Liver (tissue), 9 donors: Measurements from ENCODE around the gene OARD1. TPM values are rescaled to one million over a fixed set of nuclear protein-coding genes. Genes with fewer than 3 reads are reported as not detected.
A peak's percentile ranks its signal among the peaks of the same experiment; 100 is the strongest.

Experiments used
- DNase-seq: peaks from one replicate; pipeline ENCODE4 v3.0.0-alpha.2; 2017; ENCODE audit warnings: low spot score
- H3K27ac ChIP-seq, 2 donors: one replicate each; pipeline ENCODE4 v1.7.0; 2013; ENCODE audit warnings: inconsistent platforms in 2 of 2, low read length in 2 of 2, control low read depth in 1 of 2, low read depth in 1 of 2, mild to moderate bottlenecking in 1 of 2
- H3K27me3 ChIP-seq, 4 donors: one replicate each; pipeline versions ENCODE4 v1.6.1 to v1.7.0; 2013; ENCODE audit warnings: low read length in 3 of 4, inconsistent platforms in 1 of 4, mild to moderate bottlenecking in 1 of 4, moderate library complexity in 1 of 4; ENCODE audit not compliant: control insufficient read depth in 4 of 4, insufficient read depth in 4 of 4
- H3K36me3 ChIP-seq, 4 donors: one replicate each; pipeline versions ENCODE4 v1.6.1 to v1.7.0; 2013; ENCODE audit warnings: low read length in 3 of 4, mild to moderate bottlenecking in 3 of 4, low read depth in 1 of 4, moderate library complexity in 1 of 4; ENCODE audit not compliant: control insufficient read depth in 4 of 4, insufficient read depth in 3 of 4
- H3K4me1 ChIP-seq, 4 donors: one replicate each; pipeline versions ENCODE4 v1.6.1 to v1.7.0; 2013; ENCODE audit warnings: low read length in 3 of 4, mild to moderate bottlenecking in 3 of 4, moderate library complexity in 1 of 4; ENCODE audit not compliant: control insufficient read depth in 4 of 4, insufficient read depth in 4 of 4
- H3K4me3 ChIP-seq, 3 donors: one replicate each; pipeline versions ENCODE4 v1.6.1 to v1.7.0; 2013; ENCODE audit warnings: low read length in 3 of 3, control low read depth in 1 of 3, low read depth in 1 of 3, mild to moderate bottlenecking in 1 of 3
- H3K9ac ChIP-seq, 2 donors: one replicate each; pipeline ENCODE4 v1.7.0; 2013; ENCODE audit warnings: low read length in 2 of 2, mild to moderate bottlenecking in 2 of 2, moderate library complexity in 2 of 2, control low read depth in 1 of 2, low read depth in 1 of 2
- H3K9me3 ChIP-seq, 4 donors: one replicate each; pipeline versions ENCODE4 v1.6.1 to v1.7.0; 2013; ENCODE audit warnings: low read length in 3 of 4; ENCODE audit not compliant: control insufficient read depth in 4 of 4
- ATF3 ChIP-seq: IDR thresholded peaks from 2 replicates; pipeline ENCODE4 v1.6.1; 2016; ENCODE audit warnings: antibody characterized with exemption
- CTCF ChIP-seq: fragments of 150-350 bp; IDR thresholded peaks from 2 replicates; pipeline ENCODE4 v1.5.1; 2017; ENCODE audit warnings: improper control_type of control experiment, low read depth, low read length; ENCODE audit not compliant: missing input control
- EGR1 ChIP-seq, 2 donors: IDR thresholded peaks; 2 replicates each; pipeline ENCODE4 v1.6.1; 2016 to 2018; ENCODE audit warnings: antibody characterized with exemption in 2 of 2, low read depth in 2 of 2
- FOXA2 ChIP-seq: IDR thresholded peaks from 2 replicates; pipeline ENCODE4 v1.6.1; 2016; ENCODE audit warnings: antibody characterized with exemption
- GABPA ChIP-seq, 2 donors: IDR thresholded peaks in 1 of 2; conservative IDR thresholded peaks in 1 of 2; 2 replicates each; pipeline ENCODE4 v1.6.1; 2016; ENCODE audit warnings: antibody characterized with exemption in 2 of 2, mild to moderate bottlenecking in 1 of 2, moderate library complexity in 1 of 2
- HNF4A ChIP-seq, 2 donors: conservative IDR thresholded peaks; 2 replicates each; pipeline ENCODE4 v1.6.1; 2016; ENCODE audit warnings: antibody characterized with exemption in 2 of 2, mild to moderate bottlenecking in 2 of 2
- HNF4G ChIP-seq: IDR thresholded peaks from 2 replicates; pipeline ENCODE4 v1.6.1; 2016; ENCODE audit warnings: antibody characterized with exemption
- JUND ChIP-seq, 2 donors: IDR thresholded peaks; 2 replicates each; pipeline ENCODE4 v1.6.1; 2016; ENCODE audit warnings: antibody characterized with exemption in 2 of 2
- MAX ChIP-seq: IDR thresholded peaks from 2 replicates; pipeline ENCODE4 v1.6.1; 2016; ENCODE audit warnings: antibody characterized with exemption
- NR2F2 ChIP-seq: IDR thresholded peaks from 2 replicates; pipeline ENCODE4 v1.6.1; 2016; ENCODE audit warnings: antibody characterized with exemption
- REST ChIP-seq: IDR thresholded peaks from 2 replicates; pipeline ENCODE4 v1.6.1; 2016; ENCODE audit warnings: antibody characterized with exemption, mild to moderate bottlenecking
- RXRA ChIP-seq, 2 donors: IDR thresholded peaks; 2 replicates each; pipeline ENCODE4 v1.6.1; 2017 to 2018; ENCODE audit warnings: antibody characterized with exemption in 2 of 2, mild to moderate bottlenecking in 1 of 2
- SP1 ChIP-seq: IDR thresholded peaks from 2 replicates; pipeline ENCODE4 v1.6.1; 2018; ENCODE audit warnings: antibody characterized with exemption, mild to moderate bottlenecking
- TAF1 ChIP-seq: conservative IDR thresholded peaks from 2 replicates; pipeline ENCODE4 v1.6.1; 2016; ENCODE audit warnings: antibody characterized with exemption, mild to moderate bottlenecking
- YY1 ChIP-seq: IDR thresholded peaks from 2 replicates; pipeline ENCODE4 v1.6.1; 2016; ENCODE audit warnings: antibody characterized with exemption, mild to moderate bottlenecking
- ZBTB33 ChIP-seq: IDR thresholded peaks from 2 replicates; pipeline ENCODE4 v1.6.1; 2016; ENCODE audit warnings: antibody characterized with exemption
- WGBS: extraction: QIAGEN DNeasy Blood & Tissue Kit; methylation state at CpG from one replicate; pipeline ENCODE4 v1.1.7; 2013; 5-methylcytosine and 5-hydroxymethylcytosine counted together
- polyA plus RNA-seq, 2 donors: library from polyadenylated mRNA; stranded (reverse) in 1 of 2; unstranded in 1 of 2; fragments of 200-250 nt in 1 of 2; fragments of >200 nt in 1 of 2; fragmentation: Nextera tagmentation in 1 of 2; extraction: Ambion mirVana in 1 of 2; gene quantifications; one replicate each; pipeline versions ENCODE4 v1.2.1 to v1.2.3, GENCODE V29; 2013 to 2015
- total RNA-seq, 2 donors: library from RNA; depleted of rRNA; stranded (reverse); fragments of >200 nt; gene quantifications; one replicate each; pipeline ENCODE4 v1.2.3, GENCODE V29; 2014
- donor health status: healthy.
- donor health status: healthy.
- donor health status: healthy.
- donor health status: healthy.
- donor health status: healthy.

Gene OARD1
- total and polyA plus RNA-seq, 4 donors: 20.1 to 28.6 (median 23.0) TPM

- H3K4me3 ChIP-seq: peak overlapping the region in 2 of 3 donors; percentile 5 to 83
- WGBS: 94% methylated on average over 2 of the region's 2 CpGs
- peaks cover 8 to 25% (median 13%) of the 10 kb centered on the region in 4 donors for H3K36me3 ChIP-seq
These were observed 35.6 kb downstream of the OARD1 start for GRCh38 chr6:41036601-41037000.

GRCh38 chr6:41036186-41036585 is 36.0 kb downstream of the OARD1 start:
- 54% methylated on average over 3 of the region's 3 CpGs for WGBS
- Histone ChIP-seq H3K9ac (no peak overlapping the region), H3K9me3 (no peaks in the 10 kb centered on the region), H3K4me3 (no peak overlapping the region), H3K4me1 (peaks cover 14 to 64% (median 47%) of the 10 kb centered on the region in 4 donors), H3K36me3 (peaks cover 9 to 28% (median 15%) of the 10 kb centered on the region in 4 donors), H3K27me3 (no peaks in the 10 kb centered on the region), H3K27ac (peak overlapping the region in 1 of 2 donors; percentile 3)
- TF ChIP-seq FOXA2 (no peak), RXRA (IDR thresholded peaks at IDR 0.05) (no peak), EGR1 (IDR thresholded peaks at IDR 0.05; ENCODE audit: low read depth in 2 of 2) (no peak), CTCF (no peak), NR2F2 (no peak), TAF1 (no peak), GABPA (IDR thresholded peaks at IDR 0.05 in 1 of 2, conservative IDR thresholded peaks at IDR 0.05 in 1 of 2) (no peak), MAX (no peak), SP1 (no peak)
- DNase-seq: no peak

More at GRCh38 chr6:41036601-41037000, 35.6 kb downstream of the OARD1 start:
- TF ChIP-seq CTCF (no peak), EGR1 (IDR thresholded peaks at IDR 0.05; ENCODE audit: low read depth in 2 of 2) (no peak), YY1 (no peak), RXRA (IDR thresholded peaks at IDR 0.05) (no peak)
- no peaks in the 10 kb centered on the region for H3K27me3 ChIP-seq
- peaks cover 14 to 64% (median 47%) of the 10 kb centered on the region in 4 donors for H3K4me1 ChIP-seq
- no peak for DNase-seq
- no peaks in the 10 kb centered on the region for H3K9me3 ChIP-seq
- H3K9ac ChIP-seq: no peak overlapping the region
- H3K27ac ChIP-seq: peak overlapping the region in 1 of 2 donors; percentile 43

GRCh38 chr6:41033776-41034175 is 38.4 kb downstream of the OARD1 start:
- H3K36me3 ChIP-seq: peaks cover 9 to 40% (median 20%) of the 10 kb centered on the region in 4 donors
- no peak overlapping the region for H3K4me3 ChIP-seq
- H3K4me1 ChIP-seq: peaks cover 10 to 42% (median 31%) of the 10 kb centered on the region in 4 donors
- DNase-seq: no peak
- WGBS: 94% methylated on average over 13 of the region's 13 CpGs
- no peak overlapping the region for H3K27ac ChIP-seq
- no peaks in the 10 kb centered on the region for H3K27me3 ChIP-seq
- H3K9ac ChIP-seq: no peak overlapping the region
- H3K9me3 ChIP-seq: no peaks in the 10 kb centered on the region
- TF ChIP-seq ATF3 (no peak), TAF1 (no peak), HNF4A (conservative IDR thresholded peaks at IDR 0.05) (no peak), MAX (no peak), YY1 (no peak), GABPA (IDR thresholded peaks at IDR 0.05 in 1 of 2, conservative IDR thresholded peaks at IDR 0.05 in 1 of 2) (no peak), HNF4G (no peak), RXRA (IDR thresholded peaks at IDR 0.05) (no peak), ZBTB33 (no peak), REST (no peak), SP1 (no peak), EGR1 (IDR thresholded peaks at IDR 0.05; ENCODE audit: low read depth in 2 of 2) (no peak), FOXA2 (no peak), JUND (IDR thresholded peaks at IDR 0.05) (no peak)
